GM12874 (cell line): Measurements from ENCODE around the gene SORBS1.

ENCODE experiments used
- CTCF ChIP-seq: IDR thresholded peaks from 2 replicates; pipeline ENCODE4 v1.5.1; 2011; ENCODE audit warnings: low read depth, mild to moderate bottlenecking, control low read depth, low read length, moderate library complexity; ENCODE audit not compliant: insufficient read depth

SORBS1 gene

DNA sequence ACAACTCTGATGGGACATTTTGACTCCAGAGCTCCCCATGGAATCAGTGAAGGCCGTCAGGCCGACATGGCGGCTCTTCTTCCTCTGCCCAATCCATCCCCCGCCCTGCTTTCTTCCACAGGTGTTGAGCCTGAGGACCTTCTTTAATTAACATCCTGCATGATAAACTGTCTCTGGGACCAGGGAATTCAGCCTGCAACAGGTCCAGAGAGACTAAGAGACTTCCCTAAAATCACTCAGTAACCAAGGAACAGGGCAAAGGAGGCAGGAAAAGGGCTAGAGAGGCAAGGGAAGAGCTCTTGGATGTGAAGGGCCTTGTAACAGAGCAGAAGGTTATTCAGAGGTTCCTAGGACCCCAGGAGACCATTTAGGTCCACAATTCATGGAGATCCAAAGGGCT, 264.4 kb downstream of the SORBS1 start:
- no peak for TF ChIP-seq CTCF

DNA sequence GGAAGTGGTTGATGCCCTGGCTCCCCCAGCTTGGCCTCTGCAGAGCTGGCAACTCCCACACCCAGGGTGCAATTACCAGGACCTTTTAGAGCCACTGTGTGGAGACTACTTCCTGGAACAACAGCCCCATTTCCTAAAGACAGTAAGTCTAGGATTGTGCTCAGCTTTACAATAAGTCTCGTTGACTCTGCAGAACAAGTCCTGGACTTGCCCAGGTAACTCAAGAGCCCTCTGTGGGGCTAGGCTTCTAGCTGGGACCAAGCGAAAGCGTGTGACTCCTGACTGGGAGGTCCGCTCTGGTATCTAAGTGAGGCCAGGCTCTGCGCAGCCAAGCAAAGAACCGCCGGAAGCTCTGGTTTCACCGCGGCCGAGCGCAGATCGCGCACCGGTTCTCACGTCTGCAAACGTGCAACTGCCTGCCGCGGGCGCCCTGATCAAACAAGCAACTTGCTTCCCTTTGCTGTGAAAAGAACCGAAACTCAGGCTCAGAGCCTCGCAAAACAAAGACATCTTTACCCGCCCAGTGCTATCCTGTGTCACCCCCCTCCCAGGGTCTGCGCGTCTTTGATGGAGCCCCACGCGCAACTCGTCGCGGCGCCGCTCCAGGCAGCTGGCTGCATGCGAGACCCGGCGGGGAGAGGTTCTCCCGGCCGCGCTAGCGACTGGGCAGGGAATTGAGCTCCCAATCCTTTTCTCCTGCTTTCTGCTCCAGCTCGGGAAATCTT, 266.0 kb downstream of the SORBS1 start:
- TF ChIP-seq CTCF: no peak

GRCh38 chr10:95293631-95294030, 267.5 kb downstream of the SORBS1 start:
- TF ChIP-seq CTCF: no peak

DNA sequence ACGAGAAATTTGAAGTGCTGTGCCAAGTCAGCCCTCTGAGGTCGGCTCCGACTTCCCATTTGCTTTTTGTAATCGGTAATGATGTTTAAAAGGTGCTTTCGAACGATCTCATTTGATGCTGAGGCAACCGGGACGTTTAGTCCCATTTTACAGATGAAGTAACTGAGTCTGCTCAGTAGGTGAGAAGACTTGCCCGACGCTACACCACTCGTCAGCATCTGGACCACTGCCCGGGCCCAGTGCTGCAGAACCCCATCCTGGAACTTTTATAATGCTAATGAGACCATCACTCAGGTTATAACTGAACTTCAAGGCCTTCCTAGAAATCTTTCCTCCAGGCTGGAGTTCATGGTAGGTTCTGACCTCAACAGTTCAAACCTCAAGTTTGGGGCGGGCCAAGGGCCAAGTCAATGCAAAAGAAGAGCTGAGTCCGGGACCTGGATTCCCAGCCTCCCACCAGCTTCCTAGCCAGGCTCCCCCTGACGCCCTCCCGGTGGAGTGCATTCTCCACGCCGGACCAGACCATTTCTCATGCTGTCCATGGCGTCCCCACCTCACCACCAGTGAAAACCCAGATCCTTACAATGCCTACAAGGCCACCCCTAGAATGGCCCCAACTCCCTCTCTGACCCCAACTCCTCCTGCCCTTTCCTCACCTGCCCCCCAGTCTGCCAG, 269.7 kb downstream of the SORBS1 start:
- no peak for TF ChIP-seq CTCF

GRCh38 chr10:95290461-95291364, 270.5 kb downstream of the SORBS1 start, which contains the start of gene PDLIM1:
Gene PDLIM1, minus strand, starts transcription at chr10:95291003. Its CDS starts 88 bp downstream, at chr10:95290915.
- TF ChIP-seq CTCF: 0 out of 2 replicates have a peak, but pooled peaks have one; percentile 18

- no peak for TF ChIP-seq CTCF
These were observed 271.2 kb downstream of the SORBS1 start for GRCh38 chr10:95289921-95290421.
